SK-N-SH treated with all-trans-retinoic acid at 6 μM for 48 hours (cell line): ENCODE measurements around the gene OSBPL3.

Experiments
- ATAC-seq: fragments of 200-7000 bp; cut with Tn5 transposase; 3 replicates; pipeline ENCODE4 v1.9.1; 2020; ENCODE audit warnings: mild to moderate bottlenecking, moderate library complexity
- ARNTL ChIP-seq: fragments of 450-650 bp; formaldehyde crosslinking; IDR thresholded peaks from 2 replicates; pipeline ENCODE4 v1.5.0; 2020; ENCODE audit warnings: low read depth, mild to moderate bottlenecking, moderate library complexity, borderline replicate concordance
- BACH2 ChIP-seq: fragments of 250-450 bp; sonication (Bioruptor Pico); IDR thresholded peaks from 2 replicates; pipeline ENCODE4 v1.9.0; 2021; ENCODE audit warnings: mild to moderate bottlenecking, borderline replicate concordance
- ESRRG ChIP-seq: fragments of 250-450 bp; sonication (Bioruptor Pico); IDR thresholded peaks from 2 replicates; pipeline ENCODE4 v1.6.1; 2021; ENCODE audit warnings: mild to moderate bottlenecking
- ISL1 ChIP-seq: fragments of 250-450 bp; sonication (Bioruptor Pico); IDR thresholded peaks from 2 replicates; pipeline ENCODE4 v2.1.2; 2022; ENCODE audit warnings: mild to moderate bottlenecking, moderate library complexity
- OSR1 ChIP-seq: fragments of 250-450 bp; sonication (Bioruptor Pico); IDR thresholded peaks from 2 replicates; pipeline ENCODE4 v1.8.0; 2022; ENCODE audit warnings: moderate library complexity, mild to moderate bottlenecking, inconsistent platforms
- PPARA ChIP-seq: fragments of 250-450 bp; sonication (Bioruptor Pico); IDR thresholded peaks from 2 replicates; pipeline ENCODE4 v1.5.0; 2020; ENCODE audit warnings: mild to moderate bottlenecking, borderline replicate concordance
- RARB ChIP-seq: fragments of 250-450 bp; sonication (Bioruptor Pico); IDR thresholded peaks from 2 replicates; pipeline ENCODE4 v1.8.0; 2021; ENCODE audit warnings: mild to moderate bottlenecking, moderate library complexity
- SNAI2 ChIP-seq: fragments of 250-450 bp; sonication (Bioruptor Pico); IDR thresholded peaks from 2 replicates; pipeline ENCODE4 v1.5.0; 2020; ENCODE audit warnings: mild to moderate bottlenecking, moderate library complexity
- TCF4 ChIP-seq: fragments of 250-450 bp; sonication (Bioruptor Pico); IDR thresholded peaks from 2 replicates; pipeline ENCODE4 v1.8.0; 2021; ENCODE audit warnings: mild to moderate bottlenecking, moderate library complexity, borderline replicate concordance
- TOX ChIP-seq: fragments of 250-450 bp; sonication (Bioruptor Pico); IDR thresholded peaks from 2 replicates; pipeline ENCODE4 v1.8.0; 2021; ENCODE audit warnings: mild to moderate bottlenecking, moderate library complexity, borderline replicate concordance
- ZC3H10 ChIP-seq: fragments of 250-450 bp; sonication (Bioruptor Pico); IDR thresholded peaks from 2 replicates; pipeline ENCODE4 v1.5.1; 2021; ENCODE audit warnings: mild to moderate bottlenecking, moderate library complexity
- ZFP3 ChIP-seq: fragments of 250-450 bp; sonication (Bioruptor Pico); IDR thresholded peaks from 2 replicates; pipeline ENCODE4 v1.5.0; 2020; ENCODE audit warnings: mild to moderate bottlenecking, moderate library complexity
- ZFP30 ChIP-seq: fragments of 450-650 bp; formaldehyde crosslinking; IDR thresholded peaks from 2 replicates; pipeline ENCODE4 v1.5.0; 2022; ENCODE audit warnings: mild to moderate bottlenecking, moderate library complexity
- ZNF70 ChIP-seq: fragments of 450-650 bp; formaldehyde crosslinking; IDR thresholded peaks from 2 replicates; pipeline ENCODE4 v1.5.0; 2020; ENCODE audit warnings: mild to moderate bottlenecking, moderate library complexity
- ZNF8 ChIP-seq: fragments of 450-650 bp; formaldehyde crosslinking; IDR thresholded peaks from 2 replicates; pipeline ENCODE4 v1.5.0; 2020; ENCODE audit warnings: mild to moderate bottlenecking, moderate library complexity
- TF ChIP-seq, protein P1 (sequence below): fragments of 250-450 bp; sonication (Bioruptor Pico); IDR thresholded peaks from 2 replicates; pipeline ENCODE4 v1.8.0; 2020; ENCODE audit warnings: mild to moderate bottlenecking, moderate library complexity, borderline replicate concordance
- TF ChIP-seq, protein P2 (sequence below): fragments of 250-450 bp; sonication (Bioruptor Pico); IDR thresholded peaks from 2 replicates; pipeline ENCODE4 v1.5.1; 2021; ENCODE audit warnings: mild to moderate bottlenecking, moderate library complexity
- TF ChIP-seq, protein P3 (sequence below): fragments of 250-450 bp; sonication (Bioruptor Pico); IDR thresholded peaks from 2 replicates; pipeline ENCODE4 v1.5.1; 2020; ENCODE audit warnings: low read depth, mild to moderate bottlenecking, moderate library complexity
- TF ChIP-seq, protein P4 (sequence below): fragments of 250-450 bp; sonication (Bioruptor Pico); IDR thresholded peaks from 2 replicates; pipeline ENCODE4 v1.8.0; 2021; ENCODE audit warnings: low read depth, mild to moderate bottlenecking, moderate library complexity, borderline replicate concordance
- TF ChIP-seq, protein P5 (sequence below): fragments of 250-450 bp; sonication (Bioruptor Pico); IDR thresholded peaks from 2 replicates; pipeline ENCODE4 v1.5.0; 2020; ENCODE audit warnings: mild to moderate bottlenecking, moderate library complexity

Gene OSBPL3

DNA sequence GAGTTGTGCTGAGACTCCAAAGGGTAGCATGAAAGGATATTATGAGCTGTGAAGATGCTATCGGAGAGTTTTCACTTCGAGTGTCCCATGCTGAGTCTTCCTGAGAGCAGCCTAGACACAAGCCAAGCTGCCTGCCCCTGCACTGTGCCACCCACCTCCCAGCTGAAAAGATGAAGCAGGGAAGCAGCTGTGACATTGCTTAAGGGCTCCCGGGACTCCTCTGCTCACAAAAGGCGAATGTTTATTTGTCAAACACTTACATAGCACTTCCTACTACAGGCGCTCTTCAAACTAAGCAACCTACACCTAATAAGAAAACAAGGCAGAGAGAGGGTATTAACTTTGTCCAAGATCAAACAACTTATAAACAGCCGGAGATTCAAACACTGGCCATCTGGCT, 95.6 kb downstream of the OSBPL3 start:
- no peak for ATAC-seq
- TF ChIP-seq ARNTL (no peak), ISL1 (CRISPR knock-in tag) (no peak), PPARA (no peak), ZFP3 (CRISPR knock-in tag) (no peak)

DNA sequence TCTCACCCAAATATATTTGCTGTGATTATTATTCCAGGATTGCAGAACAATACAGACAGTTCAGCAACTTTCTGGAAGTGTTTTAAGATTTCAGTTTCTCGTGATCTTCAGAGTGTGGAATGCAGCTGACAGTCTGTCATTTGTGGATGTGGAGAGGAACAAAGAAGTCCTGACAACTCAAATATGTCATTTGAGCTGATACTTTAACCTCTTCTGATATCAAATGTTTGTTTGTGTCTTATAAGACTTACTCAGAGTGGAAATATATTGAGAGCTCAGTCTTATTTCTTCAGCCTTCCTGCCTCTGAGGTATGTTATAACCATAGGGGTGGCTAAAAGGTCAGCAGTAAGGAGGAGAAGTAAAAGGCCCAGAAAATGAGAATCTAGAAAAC, 96.4 kb downstream of the OSBPL3 start:
- peak; percentile 16 for ATAC-seq
- TF ChIP-seq ZNF70 (CRISPR knock-in tag) (no peak), ESRRG (no peak), ARNTL (no peak)
- TF ChIP-seq, protein P1, sequence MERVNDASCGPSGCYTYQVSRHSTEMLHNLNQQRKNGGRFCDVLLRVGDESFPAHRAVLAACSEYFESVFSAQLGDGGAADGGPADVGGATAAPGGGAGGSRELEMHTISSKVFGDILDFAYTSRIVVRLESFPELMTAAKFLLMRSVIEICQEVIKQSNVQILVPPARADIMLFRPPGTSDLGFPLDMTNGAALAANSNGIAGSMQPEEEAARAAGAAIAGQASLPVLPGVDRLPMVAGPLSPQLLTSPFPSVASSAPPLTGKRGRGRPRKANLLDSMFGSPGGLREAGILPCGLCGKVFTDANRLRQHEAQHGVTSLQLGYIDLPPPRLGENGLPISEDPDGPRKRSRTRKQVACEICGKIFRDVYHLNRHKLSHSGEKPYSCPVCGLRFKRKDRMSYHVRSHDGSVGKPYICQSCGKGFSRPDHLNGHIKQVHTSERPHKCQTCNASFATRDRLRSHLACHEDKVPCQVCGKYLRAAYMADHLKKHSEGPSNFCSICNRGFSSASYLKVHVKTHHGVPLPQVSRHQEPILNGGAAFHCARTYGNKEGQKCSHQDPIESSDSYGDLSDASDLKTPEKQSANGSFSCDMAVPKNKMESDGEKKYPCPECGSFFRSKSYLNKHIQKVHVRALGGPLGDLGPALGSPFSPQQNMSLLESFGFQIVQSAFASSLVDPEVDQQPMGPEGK: no peak
- TF ChIP-seq, protein P2, sequence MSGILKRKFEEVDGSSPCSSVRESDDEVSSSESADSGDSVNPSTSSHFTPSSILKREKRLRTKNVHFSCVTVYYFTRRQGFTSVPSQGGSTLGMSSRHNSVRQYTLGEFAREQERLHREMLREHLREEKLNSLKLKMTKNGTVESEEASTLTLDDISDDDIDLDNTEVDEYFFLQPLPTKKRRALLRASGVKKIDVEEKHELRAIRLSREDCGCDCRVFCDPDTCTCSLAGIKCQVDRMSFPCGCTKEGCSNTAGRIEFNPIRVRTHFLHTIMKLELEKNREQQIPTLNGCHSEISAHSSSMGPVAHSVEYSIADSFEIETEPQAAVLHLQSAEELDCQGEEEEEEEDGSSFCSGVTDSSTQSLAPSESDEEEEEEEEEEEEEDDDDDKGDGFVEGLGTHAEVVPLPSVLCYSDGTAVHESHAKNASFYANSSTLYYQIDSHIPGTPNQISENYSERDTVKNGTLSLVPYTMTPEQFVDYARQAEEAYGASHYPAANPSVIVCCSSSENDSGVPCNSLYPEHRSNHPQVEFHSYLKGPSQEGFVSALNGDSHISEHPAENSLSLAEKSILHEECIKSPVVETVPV: no peak

DNA sequence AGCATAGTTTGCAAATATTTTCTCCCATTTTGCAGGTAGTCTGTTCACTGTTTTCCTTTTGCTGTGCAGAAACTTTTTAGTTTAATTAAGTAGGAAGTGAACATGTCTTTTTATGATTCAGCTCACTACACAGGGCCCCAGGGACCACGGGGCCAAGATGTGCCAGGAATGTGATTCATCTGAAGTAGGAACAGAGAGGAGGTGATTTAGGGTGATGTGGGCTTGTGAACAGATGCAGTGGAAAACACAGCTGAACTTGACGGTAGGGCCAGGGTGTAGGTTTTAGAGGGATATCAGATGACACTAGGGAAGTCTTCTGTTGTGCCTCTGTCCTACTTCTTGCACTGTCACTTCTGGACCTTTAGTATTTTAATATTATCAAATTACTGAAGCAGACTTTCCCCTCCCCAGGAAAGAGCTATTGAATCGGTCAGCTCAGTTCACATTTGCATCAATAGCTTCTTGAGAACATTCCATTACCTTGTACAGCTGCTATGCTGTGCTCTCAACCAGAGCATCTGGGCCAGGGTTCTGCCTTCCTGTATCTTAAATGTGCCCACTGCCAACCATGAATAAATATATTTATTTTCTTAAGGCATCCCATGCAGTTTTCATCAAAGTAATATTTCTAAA, 96.9 kb downstream of the OSBPL3 start:
- TF ChIP-seq TCF4 (CRISPR knock-in tag) (no peak), ZNF70 (CRISPR knock-in tag) (no peak), BACH2 (CRISPR knock-in tag) (no peak), ZC3H10 (CRISPR knock-in tag) (no peak), ZFP30 (CRISPR knock-in tag) (no peak), RARB (CRISPR knock-in tag) (no peak), TOX (CRISPR knock-in tag) (no peak), SNAI2 (CRISPR knock-in tag) (no peak), OSR1 (CRISPR knock-in tag) (no peak), ESRRG (no peak), ISL1 (CRISPR knock-in tag) (no peak), PPARA (no peak), ARNTL (no peak), ZNF8 (no peak)
- TF ChIP-seq, protein P3, sequence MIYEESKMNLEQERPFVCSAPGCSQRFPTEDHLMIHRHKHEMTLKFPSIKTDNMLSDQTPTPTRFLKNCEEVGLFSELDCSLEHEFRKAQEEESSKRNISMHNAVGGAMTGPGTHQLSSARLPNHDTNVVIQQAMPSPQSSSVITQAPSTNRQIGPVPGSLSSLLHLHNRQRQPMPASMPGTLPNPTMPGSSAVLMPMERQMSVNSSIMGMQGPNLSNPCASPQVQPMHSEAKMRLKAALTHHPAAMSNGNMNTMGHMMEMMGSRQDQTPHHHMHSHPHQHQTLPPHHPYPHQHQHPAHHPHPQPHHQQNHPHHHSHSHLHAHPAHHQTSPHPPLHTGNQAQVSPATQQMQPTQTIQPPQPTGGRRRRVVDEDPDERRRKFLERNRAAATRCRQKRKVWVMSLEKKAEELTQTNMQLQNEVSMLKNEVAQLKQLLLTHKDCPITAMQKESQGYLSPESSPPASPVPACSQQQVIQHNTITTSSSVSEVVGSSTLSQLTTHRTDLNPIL (CRISPR knock-in tag): no peak
- TF ChIP-seq, protein P4, sequence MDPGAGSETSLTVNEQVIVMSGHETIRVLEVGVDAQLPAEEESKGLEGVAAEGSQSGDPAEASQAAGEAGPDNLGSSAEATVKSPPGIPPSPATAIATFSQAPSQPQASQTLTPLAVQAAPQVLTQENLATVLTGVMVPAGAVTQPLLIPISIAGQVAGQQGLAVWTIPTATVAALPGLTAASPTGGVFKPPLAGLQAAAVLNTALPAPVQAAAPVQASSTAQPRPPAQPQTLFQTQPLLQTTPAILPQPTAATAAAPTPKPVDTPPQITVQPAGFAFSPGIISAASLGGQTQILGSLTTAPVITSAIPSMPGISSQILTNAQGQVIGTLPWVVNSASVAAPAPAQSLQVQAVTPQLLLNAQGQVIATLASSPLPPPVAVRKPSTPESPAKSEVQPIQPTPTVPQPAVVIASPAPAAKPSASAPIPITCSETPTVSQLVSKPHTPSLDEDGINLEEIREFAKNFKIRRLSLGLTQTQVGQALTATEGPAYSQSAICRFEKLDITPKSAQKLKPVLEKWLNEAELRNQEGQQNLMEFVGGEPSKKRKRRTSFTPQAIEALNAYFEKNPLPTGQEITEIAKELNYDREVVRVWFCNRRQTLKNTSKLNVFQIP (CRISPR knock-in tag): no peak
- TF ChIP-seq, protein P5, sequence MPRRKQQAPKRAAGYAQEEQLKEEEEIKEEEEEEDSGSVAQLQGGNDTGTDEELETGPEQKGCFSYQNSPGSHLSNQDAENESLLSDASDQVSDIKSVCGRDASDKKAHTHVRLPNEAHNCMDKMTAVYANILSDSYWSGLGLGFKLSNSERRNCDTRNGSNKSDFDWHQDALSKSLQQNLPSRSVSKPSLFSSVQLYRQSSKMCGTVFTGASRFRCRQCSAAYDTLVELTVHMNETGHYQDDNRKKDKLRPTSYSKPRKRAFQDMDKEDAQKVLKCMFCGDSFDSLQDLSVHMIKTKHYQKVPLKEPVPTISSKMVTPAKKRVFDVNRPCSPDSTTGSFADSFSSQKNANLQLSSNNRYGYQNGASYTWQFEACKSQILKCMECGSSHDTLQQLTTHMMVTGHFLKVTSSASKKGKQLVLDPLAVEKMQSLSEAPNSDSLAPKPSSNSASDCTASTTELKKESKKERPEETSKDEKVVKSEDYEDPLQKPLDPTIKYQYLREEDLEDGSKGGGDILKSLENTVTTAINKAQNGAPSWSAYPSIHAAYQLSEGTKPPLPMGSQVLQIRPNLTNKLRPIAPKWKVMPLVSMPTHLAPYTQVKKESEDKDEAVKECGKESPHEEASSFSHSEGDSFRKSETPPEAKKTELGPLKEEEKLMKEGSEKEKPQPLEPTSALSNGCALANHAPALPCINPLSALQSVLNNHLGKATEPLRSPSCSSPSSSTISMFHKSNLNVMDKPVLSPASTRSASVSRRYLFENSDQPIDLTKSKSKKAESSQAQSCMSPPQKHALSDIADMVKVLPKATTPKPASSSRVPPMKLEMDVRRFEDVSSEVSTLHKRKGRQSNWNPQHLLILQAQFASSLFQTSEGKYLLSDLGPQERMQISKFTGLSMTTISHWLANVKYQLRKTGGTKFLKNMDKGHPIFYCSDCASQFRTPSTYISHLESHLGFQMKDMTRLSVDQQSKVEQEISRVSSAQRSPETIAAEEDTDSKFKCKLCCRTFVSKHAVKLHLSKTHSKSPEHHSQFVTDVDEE (CRISPR knock-in tag): no peak
- TF ChIP-seq, protein P2: no peak
- ATAC-seq: peak; percentile 76
